Ovary (tissue), 9 donors: ENCODE measurements around the gene RFXANK. TPM values are rescaled to one million over a fixed set of nuclear protein-coding genes. Genes with fewer than 3 reads are reported as not detected.

ENCODE experiments used
- DNase-seq, 5 donors: peaks; one replicate each; pipeline ENCODE4 v3.0.0-alpha.2; 2019 to 2020
- H3K27ac ChIP-seq, 2 donors: fragments of 200-600 bp; one replicate each; pipeline versions ENCODE4 v1.5.1 to v1.8.0; 2019 to 2022
- H3K27me3 ChIP-seq: fragments of 200-600 bp; one replicate; pipeline ENCODE4 v1.8.0; 2022
- H3K36me3 ChIP-seq: fragments of 200-600 bp; sonication (generic); one replicate; pipeline ENCODE4 v1.5.1; 2019
- H3K4me1 ChIP-seq: one replicate; pipeline ENCODE4 v1.8.1; 2013; ENCODE audit warnings: mild to moderate bottlenecking, moderate library complexity; ENCODE audit not compliant: insufficient read depth
- H3K4me3 ChIP-seq: fragments of 200-600 bp; sonication (generic); one replicate; pipeline ENCODE4 v1.5.1; 2017
- H3K9me3 ChIP-seq, 2 donors: fragments of 200-600 bp in 1 of 2; sonication (generic) in 1 of 2; one replicate each; pipeline versions ENCODE4 v1.5.1 to v1.8.1; 2013 to 2019; ENCODE audit warnings: mild to moderate bottlenecking in 1 of 2, moderate library complexity in 1 of 2
- CTCF ChIP-seq, 3 donors: fragments of 450-650 bp in 2 of 3; fragments of 200-600 bp in 1 of 3; IDR thresholded peaks; one replicate each; pipeline versions ENCODE4 v1.5.1 to v1.8.0; 2016 to 2022; ENCODE audit warnings: antibody characterized with exemption in 3 of 3, mild to moderate bottlenecking in 1 of 3
- EP300 ChIP-seq: sonication (generic); formaldehyde crosslinking; IDR thresholded peaks from one replicate; pipeline ENCODE4 v1.6.1; 2017; ENCODE audit warnings: antibody characterized with exemption
- POLR2A ChIP-seq: fragments of 450-650 bp; IDR thresholded peaks from one replicate; pipeline ENCODE4 v1.6.1; 2017; ENCODE audit warnings: antibody characterized with exemption, mild to moderate bottlenecking, moderate library complexity
- WGBS, 3 donors: extraction: QIAGEN DNeasy Blood & Tissue Kit in 1 of 3; methylation state at CpG; one replicate each; pipeline versions ENCODE4 v1.1.5 to v1.1.7; 2013 to 2017; 5-methylcytosine and 5-hydroxymethylcytosine counted together
- intact Hi-C, 4 donors: fragments of 100-400 bp; cut with DNase I; formaldehyde crosslinking; loops; one replicate each; pipeline versions ENCODE4 v1.11.0 to v1.15.1; 2022 to 2023
- polyA plus RNA-seq, 2 donors: library from polyadenylated mRNA; stranded (reverse); fragments of 200-250 nt in 1 of 2; fragments of 350-450 nt in 1 of 2; fragmentation: Illumina TruSeq in 1 of 2; extraction: RNeasy Lipid Tissue Mini Kit (QIAGEN cat#74804) in 1 of 2; gene quantifications; one replicate each; pipeline ENCODE4 v1.2.3, GENCODE V29; 2013 to 2014
- total RNA-seq, 7 donors: library from RNA; depleted of rRNA in 2 of 7; stranded (reverse); fragments of >200 nt in 2 of 7; fragmentation: NEBNext Ultra II Directional in 3 of 7; extraction: Animal tissue kit (Norgen Biotek cat#: 25700) in 3 of 7; gene quantifications; one replicate each; pipeline versions ENCODE4 v1.1.0 to v1.2.4, GENCODE V29; 2016 to 2023
- donor health status: DM: no; HTN: no; CAD: no; lungs with moderate emphysema.
- donor health status: DM: no; HTN: no; CAD: no.
- donor health status: Bipolar disorder and iron deficiency.
- donor health status: DM: yes; HTN: yes; CAD: no.
- donor health status: DM: no; HTN: no; CAD: no.
- donor health status: DM: yes; HTN: yes; CAD: no.

RFXANK gene
- total and polyA plus RNA-seq, 9 donors: 9.7 to 67.2 (median 58.4) TPM

GRCh38 chr19:19165396-19165795 is 26.7 kb upstream of the RFXANK start:
- Histone ChIP-seq H3K4me1 (peaks cover 4% of the 10 kb centered on the region), H3K36me3 (no peaks in the 10 kb centered on the region), H3K27me3 (no peaks in the 10 kb centered on the region), H3K9me3 (no peaks in the 10 kb centered on the region), H3K27ac (no peak overlapping the region), H3K4me3 (no peak overlapping the region)
- no peak for TF ChIP-seq EP300
- no peak for TF ChIP-seq POLR2A
- no peak for TF ChIP-seq CTCF (IDR thresholded peaks at IDR 0.05)
- intact Hi-C loops: no loop called here
- no peak for DNase-seq
- WGBS, 3 donors: 97 to 100% (median 100%) methylated on average over 1 of the region's 1 CpG

DNA sequence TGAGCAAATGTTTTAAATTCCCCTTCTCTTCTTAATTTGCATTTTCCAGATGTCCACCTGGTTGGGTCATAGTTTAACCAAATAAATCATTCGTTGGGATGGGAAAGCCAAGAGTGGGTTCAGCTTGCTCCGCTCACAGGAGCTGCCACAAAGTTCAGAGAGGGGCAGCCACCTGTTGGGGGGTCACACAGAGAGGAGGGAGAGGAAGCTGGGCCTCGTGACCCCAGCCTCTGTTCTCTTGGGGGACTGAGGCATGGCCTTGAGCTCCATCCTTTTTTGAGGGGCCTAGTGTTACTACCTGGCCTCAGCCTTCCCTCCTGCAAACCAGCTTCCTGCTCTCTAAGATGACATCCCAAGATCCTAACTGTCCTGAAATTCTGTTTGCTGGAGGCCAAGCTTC is 24.4 kb upstream of the RFXANK start:
- H3K4me3 ChIP-seq: no peak overlapping the region
- DNase-seq: no peak
- no peak overlapping the region for H3K27ac ChIP-seq
- no peaks in the 10 kb centered on the region for H3K27me3 ChIP-seq
- no peaks in the 10 kb centered on the region for H3K9me3 ChIP-seq
- peaks cover 7% of the 10 kb centered on the region for H3K4me1 ChIP-seq
- TF ChIP-seq CTCF (IDR thresholded peaks at IDR 0.05): no peak
- TF ChIP-seq POLR2A: no peak
- TF ChIP-seq EP300: no peak
- intact Hi-C loops: no loop called here
- 62 to 72% (median 71%) methylated on average over 3 of the region's 3 CpGs for WGBS, 3 donors
- no peaks in the 10 kb centered on the region for H3K36me3 ChIP-seq

DNA sequence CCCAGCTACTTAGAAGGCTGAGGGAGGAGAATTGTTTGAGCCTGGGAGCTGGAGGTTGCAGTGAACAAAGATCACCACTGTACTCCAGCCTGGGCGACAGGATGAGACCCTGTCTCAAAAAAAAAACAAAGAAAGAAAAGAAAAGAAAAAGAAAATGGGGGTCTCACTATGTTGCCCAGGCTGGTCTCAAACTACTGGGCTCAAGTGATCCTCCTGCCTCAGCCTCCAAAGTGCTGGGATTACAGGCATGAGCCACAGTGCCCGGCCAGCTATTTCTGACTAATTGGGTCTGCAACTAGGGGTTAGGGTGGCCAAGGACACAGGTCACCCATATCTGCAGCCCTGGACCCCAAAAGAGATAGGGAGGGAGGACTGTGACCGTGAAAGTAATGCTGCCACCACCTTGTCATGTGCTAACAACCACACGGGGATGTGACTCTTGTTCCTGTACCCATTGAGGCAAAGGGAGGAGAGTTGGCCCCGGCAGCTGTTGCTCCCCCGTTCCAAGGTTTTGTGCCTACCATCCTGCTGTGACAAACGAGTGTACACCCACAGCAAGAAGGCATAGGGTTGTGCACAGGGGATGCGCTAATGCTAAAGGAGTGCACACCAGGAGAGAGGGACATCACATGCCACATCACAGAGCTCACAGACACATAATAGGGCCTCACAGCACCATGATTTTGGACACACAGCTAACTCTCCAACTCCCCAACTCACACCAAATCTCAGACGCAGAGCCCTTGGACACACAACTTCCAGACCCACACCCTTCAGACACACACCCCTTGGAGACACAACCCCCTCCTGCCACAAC is 22.6 kb upstream of the RFXANK start:
- Histone ChIP-seq H3K27me3 (no peaks in the 10 kb centered on the region), H3K4me1 (peaks cover 7% of the 10 kb centered on the region), H3K9me3 (no peaks in the 10 kb centered on the region), H3K36me3 (no peaks in the 10 kb centered on the region), H3K4me3 (no peak overlapping the region), H3K27ac (no peak overlapping the region)
- WGBS, 3 donors: 74 to 81% (median 80%) methylated on average over 9 of the region's 9 CpGs
- intact Hi-C loops: loop anchor here in 1 of 4 donors (10.0 kb wide), 1 partner anchor 115 kb away; no protein-coding TSS in a partner anchor
- DNase-seq: no peak
- TF ChIP-seq POLR2A: no peak
- TF ChIP-seq EP300: no peak
- no peak for TF ChIP-seq CTCF (IDR thresholded peaks at IDR 0.05)

GRCh38 chr19:19170053-19170872 is 21.8 kb upstream of the RFXANK start, which contains the start of gene MEF2B:
Gene MEF2B, minus strand, starts transcription at chr19:19170263. Its CDS starts 19,528 bp downstream, at chr19:19150735.
- Histone ChIP-seq H3K4me1 (peaks cover 7% of the 10 kb centered on the region), H3K9me3 (no peaks in the 10 kb centered on the region), H3K4me3 (no peak within 1 kb of the TSS), H3K27ac (no peak within 1 kb of the TSS), H3K27me3 (no peaks in the 10 kb centered on the region), H3K36me3 (no peaks in the 10 kb centered on the region)
- DNase-seq: peak; percentile 37 to 81 (median 64)
- 10 to 16% (median 14%) methylated on average over 52 to 56 of the region's 56 CpGs for WGBS, 3 donors
- TF ChIP-seq POLR2A (no peak), CTCF (IDR thresholded peaks at IDR 0.05) (no peak), EP300 (no peak)
- intact Hi-C loops: loop anchor here in 1 of 4 donors (10.0 kb wide), 1 partner anchor 115 kb away; no protein-coding TSS in a partner anchor
